HepG2 (cell line): Measurements from ENCODE around the gene ZBTB7C. TPM values are rescaled to one million over a fixed set of nuclear protein-coding genes. Genes with fewer than 3 reads are reported as not detected.

Experiments used
- ATAC-seq: fragments of 200-7000 bp; cut with Tn5 transposase; 3 replicates; pipeline ENCODE4 v1.9.1; 2020; ENCODE audit warnings: mild to moderate bottlenecking, moderate library complexity
- BruUV-seq: library from RNA; stranded (reverse); fragments of 400-500 nt; replicated peaks from 2 replicates; lab custom pipeline; 2021; lab: Mats Ljungman, UMichigan
- CTCF ChIA-PET: fragments of 300-600 bp; formaldehyde crosslinking; extraction: SDS; loops from one replicate; lab custom pipeline; 2021; ENCODE audit warnings: low total read pairs, inconsistent platforms, low intra/inter-chr PET ratio; lab: Yijun Ruan, JAX
- POLR2A ChIA-PET: fragments of 350-600 bp; sonication (Branson Sonifier 250); formaldehyde crosslinking; loops from one replicate; lab custom pipeline; 2020; ENCODE audit warnings: antibody characterized with exemption, inconsistent platforms; lab: Yijun Ruan, JAX
- DNase-seq: peaks from one replicate; pipeline ENCODE4 v3.0.0-alpha.2; 2015; ENCODE audit warnings: low spot score
- FAIRE-seq: peaks from 3 replicates; lab custom pipeline; 2011; peaks lifted over from hg19 to GRCh38; lab: Jason Lieb, UNC
- H2AFZ ChIP-seq: one replicate; pipeline ENCODE4 v1.6.1; 2011; ENCODE audit warnings: low read length, inconsistent platforms
- H3K27ac ChIP-seq: fragments of 300-600 bp; 3 replicates; pipeline ENCODE4 v1.8.0; 2011; ENCODE audit warnings: mixed run types, mild to moderate bottlenecking, mixed read lengths, low read length, inconsistent platforms; ENCODE audit not compliant: insufficient read depth; ENCODE audit errors: extremely low read length
- H3K27me3 ChIP-seq, 2 experiments: fragments of 200-600 bp in 1 of 2; 2 replicates in 1 of 2; 3 replicates in 1 of 2; pipeline versions ENCODE4 v1.6.0 to v1.8.0; 2011; ENCODE audit warnings: low read length in 2 of 2, mild to moderate bottlenecking in 2 of 2, moderate library complexity in 2 of 2, inconsistent platforms in 1 of 2; ENCODE audit not compliant: insufficient read depth in 2 of 2, control insufficient read depth in 1 of 2
- H3K36me3 ChIP-seq, 2 experiments: fragments of 200-600 bp in 1 of 2; replicated peaks in 1 of 2; 2 replicates in 1 of 2; 3 replicates in 1 of 2; pipeline versions ENCODE4 v1.5.1 to v1.8.0; 2011; ENCODE audit warnings: low read length in 2 of 2, inconsistent platforms in 1 of 2; ENCODE audit not compliant: insufficient read depth in 2 of 2, control insufficient read depth in 1 of 2
- H3K4me1 ChIP-seq: 2 replicates; pipeline ENCODE4 v1.5.1; 2012; ENCODE audit warnings: low read length, inconsistent platforms; ENCODE audit not compliant: insufficient read depth
- H3K4me2 ChIP-seq: 2 replicates; pipeline ENCODE4 v1.6.0; 2011; ENCODE audit warnings: low read depth, low read length, inconsistent platforms
- H3K4me3 ChIP-seq, 3 experiments: fragments of 200-600 bp in 1 of 3; sonication (generic), shearing (Covaris generic) in 1 of 3; replicated peaks in 1 of 3; 2 replicates each; pipeline ENCODE4 v1.5.1; 2011 to 2016; ENCODE audit warnings: low read length in 3 of 3, inconsistent platforms in 2 of 3, low read depth in 2 of 3, mild to moderate bottlenecking in 2 of 3, control low read depth in 1 of 3, mixed read lengths in 1 of 3; ENCODE audit not compliant: insufficient read depth in 1 of 3
- H3K79me2 ChIP-seq: one replicate; pipeline ENCODE4 v1.6.1; 2011; ENCODE audit warnings: low read length, inconsistent platforms; ENCODE audit not compliant: insufficient read depth
- H3K9ac ChIP-seq: 2 replicates; pipeline ENCODE4 v1.6.0; 2011; ENCODE audit warnings: mild to moderate bottlenecking, low read depth, low read length, inconsistent platforms; ENCODE audit not compliant: insufficient read depth
- H3K9me3 ChIP-seq: 2 replicates; pipeline ENCODE4 v1.5.1; 2012; ENCODE audit warnings: mild to moderate bottlenecking, low read length
- H4K20me1 ChIP-seq: 2 replicates; pipeline ENCODE4 v1.6.0; 2011; ENCODE audit warnings: inconsistent platforms, mild to moderate bottlenecking, low read length, moderate library complexity; ENCODE audit not compliant: insufficient read depth
- EZH2 ChIP-seq: conservative IDR thresholded peaks from 2 replicates; pipeline ENCODE4 v1.6.1; 2012; ENCODE audit warnings: mild to moderate bottlenecking, low read depth, low read length, moderate library complexity
- ISX ChIP-seq: sonication (generic); formaldehyde crosslinking; conservative IDR thresholded peaks from 2 replicates; pipeline ENCODE4 v1.5.0; 2020; ENCODE audit warnings: missing genetic modification reagents
- KLF11 ChIP-seq: IDR thresholded peaks from 2 replicates; pipeline ENCODE4 v1.6.1; 2016; ENCODE audit warnings: missing compliant biosample characterization
- MTA1 ChIP-seq: sonication (generic); formaldehyde crosslinking; IDR thresholded peaks from 2 replicates; pipeline ENCODE4 v1.4.0; 2020; ENCODE audit warnings: missing genetic modification reagents, mild to moderate bottlenecking, borderline replicate concordance
- NFYB ChIP-seq: sonication (generic); formaldehyde crosslinking; IDR thresholded peaks from 2 replicates; pipeline ENCODE4 v1.4.0; 2020; ENCODE audit warnings: missing genetic modification reagents
- RCOR2 ChIP-seq: IDR thresholded peaks from 2 replicates; pipeline ENCODE4 v1.6.1; 2016; ENCODE audit warnings: missing biosample characterization, missing genetic modification reagents
- SOX13 ChIP-seq, 3 experiments: fragments of 450-650 bp in 1 of 3; sonication (generic) in 1 of 3; formaldehyde crosslinking in 1 of 3; IDR thresholded peaks in 2 of 3; conservative IDR thresholded peaks in 1 of 3; 2 replicates each; pipeline versions ENCODE4 v1.5.0 to v1.6.1; 2016 to 2020; ENCODE audit warnings: antibody characterized with exemption in 1 of 3, mild to moderate bottlenecking in 1 of 3, missing compliant biosample characterization in 1 of 3, missing genetic modification reagents in 1 of 3, moderate library complexity in 1 of 3
- SPEN ChIP-seq: sonication (generic); formaldehyde crosslinking; IDR thresholded peaks from 2 replicates; pipeline ENCODE4 v1.5.1; 2020; ENCODE audit warnings: low read depth, mild to moderate bottlenecking, missing genetic modification reagents
- ZBTB20 ChIP-seq: sonication (generic); formaldehyde crosslinking; IDR thresholded peaks from 2 replicates; pipeline ENCODE4 v1.8.1; 2023; ENCODE audit warnings: missing genetic modification reagents, low read depth, mild to moderate bottlenecking, borderline replicate concordance
- ZNF367 ChIP-seq: sonication (generic); formaldehyde crosslinking; IDR thresholded peaks from 2 replicates; pipeline ENCODE4 v1.4.0; 2020; ENCODE audit warnings: missing genetic modification reagents, borderline replicate concordance
- ZNF496 ChIP-seq: sonication (generic); formaldehyde crosslinking; IDR thresholded peaks from 2 replicates; pipeline ENCODE4 v1.8.1; 2023; ENCODE audit warnings: mild to moderate bottlenecking, moderate library complexity, missing genetic modification reagents; ENCODE audit not compliant: insufficient replicate concordance
- ZNF572 ChIP-seq: sonication (generic); formaldehyde crosslinking; IDR thresholded peaks from 2 replicates; pipeline ENCODE4 v1.5.1; 2020; ENCODE audit warnings: mild to moderate bottlenecking, missing genetic modification reagents
- ZNF589 ChIP-seq: sonication (generic); formaldehyde crosslinking; conservative IDR thresholded peaks from 2 replicates; pipeline ENCODE4 v1.8.0; 2022; ENCODE audit warnings: mild to moderate bottlenecking, moderate library complexity, missing genetic modification reagents
- WGBS: methylation state at CpG from one replicate; pipeline ENCODE4 v1.1.6; 2017; ENCODE audit warnings: low lambda C conversion rate; 5-methylcytosine and 5-hydroxymethylcytosine counted together
- in situ Hi-C: cut with HindIII; loops from 2 replicates; pipeline ENCODE4 v1.10.0; 2017; ENCODE audit warnings: low pct_unique_long_range_greater_than_20kb; ENCODE audit not compliant: extremely low pct_ligation_motif_present
- intact Hi-C: fragments of 100-400 bp; cut with micrococcal nuclease; formaldehyde crosslinking; loops from one replicate; pipeline ENCODE4 v1.10.0; 2022; ENCODE audit not compliant: unreplicated experiment
- polyA plus RNA-seq, 8 experiments: library from polyadenylated mRNA; depleted of rRNA in 3 of 8; stranded (reverse) in 7 of 8; unstranded in 1 of 8; fragments of >200 nt; fragmentation: Illumina TruSeq in 4 of 8; extraction: Trizol in 4 of 8; gene quantifications; 2 replicates each; pipeline versions ENCODE4 v1.2.1 to v1.2.3, GENCODE V29; 2011 to 2016; ENCODE audit warnings: low read depth in 4 of 8, missing spikeins in 1 of 8, mixed read lengths in 1 of 8; ENCODE audit not compliant: insufficient read depth in 1 of 8
- total RNA-seq, 5 experiments: library from RNA; depleted of rRNA; stranded (reverse); fragments of >200 nt; fragmentation: Illumina TruSeq; extraction: Trizol; gene quantifications; 2 replicates each; pipeline ENCODE4 v1.2.3, GENCODE V29; 2016; ENCODE audit warnings: low read depth in 1 of 5
- TF ChIP-seq, protein P1 (sequence below): sonication (generic); formaldehyde crosslinking; IDR thresholded peaks from 2 replicates; pipeline ENCODE4 v1.9.0; 2021; ENCODE audit warnings: missing genetic modification reagents, mild to moderate bottlenecking, borderline replicate concordance
- TF ChIP-seq, protein P2 (sequence below): sonication (generic); formaldehyde crosslinking; IDR thresholded peaks from 2 replicates; pipeline ENCODE4 v1.4.0; 2020; ENCODE audit warnings: mild to moderate bottlenecking, missing genetic modification reagents, borderline replicate concordance
- TF ChIP-seq, protein P3 (sequence below): sonication (generic); formaldehyde crosslinking; IDR thresholded peaks from 2 replicates; pipeline ENCODE4 v1.4.0; 2020; ENCODE audit warnings: missing genetic modification reagents, borderline replicate concordance

ZBTB7C gene
- total and polyA plus RNA-seq, 2 of the 13 experiments (the other 11 are each of a cell fraction or from before 2014, with no cell fraction given) = 0.01 to 0.04 TPM

DNA sequence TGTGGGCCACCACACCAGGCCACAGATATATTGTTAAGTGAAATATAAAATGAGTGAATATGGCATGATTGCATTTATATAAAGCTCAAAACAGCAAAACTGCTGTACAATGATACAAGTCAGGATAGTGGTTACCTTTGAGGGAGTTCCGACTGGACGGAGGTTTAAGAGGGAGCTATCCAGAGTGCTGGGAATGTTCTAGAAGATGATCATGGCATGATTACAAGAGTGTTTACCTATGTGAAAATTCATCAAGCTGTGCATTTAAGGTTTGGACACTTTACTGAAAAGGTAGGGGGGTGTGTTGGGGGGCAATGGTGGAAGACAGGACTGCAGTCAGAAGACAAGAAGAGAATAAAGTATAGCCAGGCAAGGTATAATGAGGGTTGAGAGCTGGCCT lies 201.4 kb downstream of the ZBTB7C start:
- in situ Hi-C loops = no loop called here
- H3K27ac ChIP-seq = no peak overlapping the region
- H4K20me1 ChIP-seq = no peaks in the 10 kb centered on the region
- no peak for ATAC-seq
- no peaks in the 10 kb centered on the region for H3K79me2 ChIP-seq
- ChIA-PET POLR2A (no interaction called here), CTCF (no interaction called here)
- H3K4me2 ChIP-seq = no peak overlapping the region
- H3K27me3 ChIP-seq = no peaks in the 10 kb centered on the region
- H3K36me3 ChIP-seq = no peaks in the 10 kb centered on the region
- no peak overlapping the region for H3K4me3 ChIP-seq
- no peak overlapping the region for H3K9ac ChIP-seq
- no peaks in the 10 kb centered on the region for H3K4me1 ChIP-seq
- no peak for FAIRE-seq
- H3K9me3 ChIP-seq = no peaks in the 10 kb centered on the region
- DNase-seq = no peak
- 43% methylated on average over 2 of the region's 2 CpGs for WGBS
- BruUV-seq = no TSS peak
- intact Hi-C loops = no loop called here
- no peak overlapping the region for H2AFZ ChIP-seq
- no peak for TF ChIP-seq SOX13 (IDR thresholded peaks at IDR 0.05)
- TF ChIP-seq SOX13 (CRISPR knock-in tag; conservative IDR thresholded peaks at IDR 0.05 in 1 of 2, IDR thresholded peaks at IDR 0.05 in 1 of 2) = no peak
- no peak for TF ChIP-seq RCOR2 (CRISPR knock-in tag)
- TF ChIP-seq SPEN (CRISPR knock-in tag) = no peak
- TF ChIP-seq, protein P1, sequence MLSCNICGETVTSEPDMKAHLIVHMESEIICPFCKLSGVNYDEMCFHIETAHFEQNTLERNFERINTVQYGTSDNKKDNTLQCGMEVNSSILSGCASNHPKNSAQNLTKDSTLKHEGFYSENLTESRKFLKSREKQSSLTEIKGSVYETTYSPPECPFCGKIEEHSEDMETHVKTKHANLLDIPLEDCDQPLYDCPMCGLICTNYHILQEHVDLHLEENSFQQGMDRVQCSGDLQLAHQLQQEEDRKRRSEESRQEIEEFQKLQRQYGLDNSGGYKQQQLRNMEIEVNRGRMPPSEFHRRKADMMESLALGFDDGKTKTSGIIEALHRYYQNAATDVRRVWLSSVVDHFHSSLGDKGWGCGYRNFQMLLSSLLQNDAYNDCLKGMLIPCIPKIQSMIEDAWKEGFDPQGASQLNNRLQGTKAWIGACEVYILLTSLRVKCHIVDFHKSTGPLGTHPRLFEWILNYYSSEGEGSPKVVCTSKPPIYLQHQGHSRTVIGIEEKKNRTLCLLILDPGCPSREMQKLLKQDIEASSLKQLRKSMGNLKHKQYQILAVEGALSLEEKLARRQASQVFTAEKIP = no peak
- TF ChIP-seq, protein P2, sequence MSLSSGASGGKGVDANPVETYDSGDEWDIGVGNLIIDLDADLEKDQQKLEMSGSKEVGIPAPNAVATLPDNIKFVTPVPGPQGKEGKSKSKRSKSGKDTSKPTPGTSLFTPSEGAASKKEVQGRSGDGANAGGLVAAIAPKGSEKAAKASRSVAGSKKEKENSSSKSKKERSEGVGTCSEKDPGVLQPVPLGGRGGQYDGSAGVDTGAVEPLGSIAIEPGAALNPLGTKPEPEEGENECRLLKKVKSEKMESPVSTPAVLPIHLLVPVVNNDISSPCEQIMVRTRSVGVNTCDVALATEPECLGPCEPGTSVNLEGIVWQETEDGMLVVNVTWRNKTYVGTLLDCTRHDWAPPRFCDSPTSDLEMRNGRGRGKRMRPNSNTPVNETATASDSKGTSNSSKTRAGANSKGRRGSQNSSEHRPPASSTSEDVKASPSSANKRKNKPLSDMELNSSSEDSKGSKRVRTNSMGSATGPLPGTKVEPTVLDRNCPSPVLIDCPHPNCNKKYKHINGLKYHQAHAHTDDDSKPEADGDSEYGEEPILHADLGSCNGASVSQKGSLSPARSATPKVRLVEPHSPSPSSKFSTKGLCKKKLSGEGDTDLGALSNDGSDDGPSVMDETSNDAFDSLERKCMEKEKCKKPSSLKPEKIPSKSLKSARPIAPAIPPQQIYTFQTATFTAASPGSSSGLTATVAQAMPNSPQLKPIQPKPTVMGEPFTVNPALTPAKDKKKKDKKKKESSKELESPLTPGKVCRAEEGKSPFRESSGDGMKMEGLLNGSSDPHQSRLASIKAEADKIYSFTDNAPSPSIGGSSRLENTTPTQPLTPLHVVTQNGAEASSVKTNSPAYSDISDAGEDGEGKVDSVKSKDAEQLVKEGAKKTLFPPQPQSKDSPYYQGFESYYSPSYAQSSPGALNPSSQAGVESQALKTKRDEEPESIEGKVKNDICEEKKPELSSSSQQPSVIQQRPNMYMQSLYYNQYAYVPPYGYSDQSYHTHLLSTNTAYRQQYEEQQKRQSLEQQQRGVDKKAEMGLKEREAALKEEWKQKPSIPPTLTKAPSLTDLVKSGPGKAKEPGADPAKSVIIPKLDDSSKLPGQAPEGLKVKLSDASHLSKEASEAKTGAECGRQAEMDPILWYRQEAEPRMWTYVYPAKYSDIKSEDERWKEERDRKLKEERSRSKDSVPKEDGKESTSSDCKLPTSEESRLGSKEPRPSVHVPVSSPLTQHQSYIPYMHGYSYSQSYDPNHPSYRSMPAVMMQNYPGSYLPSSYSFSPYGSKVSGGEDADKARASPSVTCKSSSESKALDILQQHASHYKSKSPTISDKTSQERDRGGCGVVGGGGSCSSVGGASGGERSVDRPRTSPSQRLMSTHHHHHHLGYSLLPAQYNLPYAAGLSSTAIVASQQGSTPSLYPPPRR (CRISPR knock-in tag) = no peak
- TF ChIP-seq, protein P3, sequence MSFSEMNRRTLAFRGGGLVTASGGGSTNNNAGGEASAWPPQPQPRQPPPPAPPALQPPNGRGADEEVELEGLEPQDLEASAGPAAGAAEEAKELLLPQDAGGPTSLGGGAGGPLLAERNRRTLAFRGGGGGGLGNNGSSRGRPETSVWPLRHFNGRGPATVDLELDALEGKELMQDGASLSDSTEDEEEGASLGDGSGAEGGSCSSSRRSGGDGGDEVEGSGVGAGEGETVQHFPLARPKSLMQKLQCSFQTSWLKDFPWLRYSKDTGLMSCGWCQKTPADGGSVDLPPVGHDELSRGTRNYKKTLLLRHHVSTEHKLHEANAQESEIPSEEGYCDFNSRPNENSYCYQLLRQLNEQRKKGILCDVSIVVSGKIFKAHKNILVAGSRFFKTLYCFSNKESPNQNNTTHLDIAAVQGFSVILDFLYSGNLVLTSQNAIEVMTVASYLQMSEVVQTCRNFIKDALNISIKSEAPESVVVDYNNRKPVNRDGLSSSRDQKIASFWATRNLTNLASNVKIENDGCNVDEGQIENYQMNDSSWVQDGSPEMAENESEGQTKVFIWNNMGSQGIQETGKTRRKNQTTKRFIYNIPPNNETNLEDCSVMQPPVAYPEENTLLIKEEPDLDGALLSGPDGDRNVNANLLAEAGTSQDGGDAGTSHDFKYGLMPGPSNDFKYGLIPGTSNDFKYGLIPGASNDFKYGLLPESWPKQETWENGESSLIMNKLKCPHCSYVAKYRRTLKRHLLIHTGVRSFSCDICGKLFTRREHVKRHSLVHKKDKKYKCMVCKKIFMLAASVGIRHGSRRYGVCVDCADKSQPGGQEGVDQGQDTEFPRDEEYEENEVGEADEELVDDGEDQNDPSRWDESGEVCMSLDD (CRISPR knock-in tag) = no peak
- TF ChIP-seq ZNF496 (CRISPR knock-in tag) = no peak
- TF ChIP-seq ZNF367 = no peak
- no peak for TF ChIP-seq ISX (CRISPR knock-in tag)
- TF ChIP-seq ZNF572 = no peak
- TF ChIP-seq ZBTB20 = no peak
- no peak for TF ChIP-seq EZH2
- TF ChIP-seq ZNF589 (CRISPR knock-in tag) = no peak
- no peak for TF ChIP-seq NFYB
- no peak for TF ChIP-seq MTA1 (CRISPR knock-in tag)
- TF ChIP-seq KLF11 = no peak
